Measurements from ENCODE around the gene OR2F1.

Gene OR2F1

GRCh38 chr7:143978585-143978984 is 23.9 kb downstream of the OR2F1 start:
- Mint-ChIP-seq H3K27me3 (peaks cover 9% of the 10 kb centered on the region), H3K36me3 (ENCODE audit: low read depth) (no peaks in the 10 kb centered on the region), H3K9me3 (no peaks in the 10 kb centered on the region), H3K4me3 (no peak overlapping the region), H3K4me1 (ENCODE audit: low read depth) (no peaks in the 10 kb centered on the region), H3K27ac (no peak overlapping the region)

GRCh38 chr7:143979359-143979758 is 24.7 kb downstream of the OR2F1 start:
- Mint-ChIP-seq H3K27me3 (peaks cover 6% of the 10 kb centered on the region), H3K4me1 (ENCODE audit: low read depth) (no peaks in the 10 kb centered on the region), H3K27ac (no peak overlapping the region), H3K36me3 (ENCODE audit: low read depth) (no peaks in the 10 kb centered on the region), H3K9me3 (no peaks in the 10 kb centered on the region), H3K4me3 (no peak overlapping the region)

DNA sequence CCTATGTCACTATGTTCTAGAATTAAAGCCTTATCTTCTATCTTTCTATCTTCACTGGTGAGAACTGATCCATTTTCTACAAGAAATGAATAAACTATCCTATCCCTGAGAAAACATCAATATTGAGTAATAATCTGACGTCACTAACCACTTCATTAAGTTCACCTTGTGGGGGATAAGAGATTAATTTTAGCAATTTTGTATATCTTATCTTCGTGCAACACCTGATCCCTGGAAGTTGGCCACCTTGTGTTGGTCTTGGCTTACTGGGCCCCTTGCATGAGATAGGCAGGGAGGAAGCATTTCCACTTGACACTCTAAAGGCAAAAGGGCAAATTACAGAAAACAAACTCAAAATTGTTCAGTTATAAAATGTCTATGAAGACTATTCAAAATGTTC is 25.4 kb downstream of the OR2F1 start:
- Mint-ChIP-seq H3K4me3 (no peak overlapping the region), H3K27me3 (no peaks in the 10 kb centered on the region), H3K27ac (no peak overlapping the region), H3K36me3 (ENCODE audit: low read depth) (no peaks in the 10 kb centered on the region), H3K9me3 (no peaks in the 10 kb centered on the region), H3K4me1 (ENCODE audit: low read depth) (no peaks in the 10 kb centered on the region)

GRCh38 chr7:143980746-143981510 is 26.3 kb downstream of the OR2F1 start:
- Mint-ChIP-seq H3K27me3 (no peaks in the 10 kb centered on the region), H3K9me3 (no peaks in the 10 kb centered on the region), H3K4me1 (ENCODE audit: low read depth) (no peaks in the 10 kb centered on the region), H3K36me3 (ENCODE audit: low read depth) (no peaks in the 10 kb centered on the region), H3K27ac (no peak overlapping the region), H3K4me3 (no peak overlapping the region)

DNA sequence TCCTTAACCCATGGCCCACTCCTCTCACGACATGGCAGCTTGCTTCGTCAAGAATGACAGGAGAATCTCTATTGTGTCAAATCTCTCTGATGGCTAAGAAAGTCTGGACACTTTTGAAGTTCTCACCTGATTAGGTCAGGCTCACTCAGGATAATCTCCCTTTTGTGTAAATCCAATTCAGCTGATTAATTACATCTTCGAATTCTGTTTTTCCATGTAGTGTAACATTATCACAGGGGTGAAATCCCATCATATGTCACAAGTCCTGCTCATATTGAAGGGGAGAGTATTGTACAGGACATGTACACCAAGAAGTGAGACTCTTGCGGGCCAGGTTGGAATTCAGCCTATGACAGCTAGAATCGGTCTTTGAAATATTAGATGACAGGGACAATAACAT is 29.3 kb downstream of the OR2F1 start:
- Mint-ChIP-seq H3K27me3 (no peaks in the 10 kb centered on the region), H3K36me3 (ENCODE audit: low read depth) (no peaks in the 10 kb centered on the region), H3K4me1 (ENCODE audit: low read depth) (no peaks in the 10 kb centered on the region), H3K4me3 (no peak overlapping the region), H3K9me3 (no peaks in the 10 kb centered on the region), H3K27ac (no peak overlapping the region)

DNA sequence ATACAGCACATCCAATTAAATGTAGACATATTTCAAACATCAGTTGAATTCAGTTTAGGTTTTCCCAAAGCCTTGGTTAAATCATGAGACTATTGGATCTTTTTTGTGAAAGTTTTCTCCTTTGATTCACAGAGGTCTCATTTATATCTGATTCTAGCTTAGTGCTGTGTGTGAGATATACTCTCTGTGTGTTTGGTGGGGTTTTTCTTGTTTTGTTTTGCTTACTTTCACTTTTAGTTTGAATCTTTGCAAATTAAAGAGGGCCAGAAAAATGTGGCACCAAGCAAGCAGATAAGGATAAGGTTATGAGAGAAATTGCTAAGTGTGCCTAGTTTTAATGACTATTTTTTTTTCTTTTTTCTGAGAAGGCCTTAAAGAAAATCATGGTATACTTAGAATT is 32.9 kb downstream of the OR2F1 start:
- Mint-ChIP-seq H3K27me3 (peaks cover under 1% of the 10 kb centered on the region), H3K4me1 (ENCODE audit: low read depth) (no peaks in the 10 kb centered on the region), H3K4me3 (no peak overlapping the region), H3K9me3 (peaks cover 11% of the 10 kb centered on the region), H3K36me3 (ENCODE audit: low read depth) (no peaks in the 10 kb centered on the region), H3K27ac (no peak overlapping the region)

- Mint-ChIP-seq H3K4me3 (no peak overlapping the region), H3K9me3 (peaks cover 11% of the 10 kb centered on the region), H3K4me1 (ENCODE audit: low read depth) (no peaks in the 10 kb centered on the region), H3K27ac (no peak overlapping the region), H3K36me3 (ENCODE audit: low read depth) (no peaks in the 10 kb centered on the region), H3K27me3 (peaks cover 4% of the 10 kb centered on the region)
Measured at GRCh38 chr7:143988976-143989745, 34.5 kb downstream of the OR2F1 start.

DNA sequence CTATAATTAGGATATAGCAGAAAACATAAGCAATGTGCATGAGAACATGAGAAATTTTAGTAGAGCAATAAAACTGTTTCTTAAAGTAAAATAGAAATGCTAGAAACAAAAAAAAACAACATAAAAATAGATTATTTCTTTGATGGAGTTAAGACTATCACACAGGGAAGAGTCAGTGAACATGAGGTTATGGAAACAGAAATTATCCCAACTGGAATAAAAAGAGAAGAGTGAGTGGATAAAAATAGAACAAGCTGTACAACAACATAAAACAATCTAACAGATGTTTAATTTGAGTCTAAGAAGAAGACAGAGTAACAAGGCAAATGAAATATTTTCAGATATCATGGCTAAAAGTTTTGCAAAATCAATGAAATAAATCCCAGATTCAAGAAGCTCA is 38.0 kb downstream of the OR2F1 start:
- Mint-ChIP-seq H3K4me1 (ENCODE audit: low read depth) (no peaks in the 10 kb centered on the region), H3K36me3 (ENCODE audit: low read depth) (no peaks in the 10 kb centered on the region), H3K27ac (no peak overlapping the region), H3K27me3 (peaks cover 4% of the 10 kb centered on the region), H3K4me3 (no peak overlapping the region), H3K9me3 (peaks cover 11% of the 10 kb centered on the region)

GRCh38 chr7:143993924-143994323 is 39.3 kb downstream of the OR2F1 start:
- Mint-ChIP-seq H3K4me3 (no peak overlapping the region), H3K4me1 (ENCODE audit: low read depth) (no peaks in the 10 kb centered on the region), H3K9me3 (peaks cover 11% of the 10 kb centered on the region), H3K36me3 (ENCODE audit: low read depth) (no peaks in the 10 kb centered on the region), H3K27me3 (peaks cover 4% of the 10 kb centered on the region), H3K27ac (no peak overlapping the region)

DNA sequence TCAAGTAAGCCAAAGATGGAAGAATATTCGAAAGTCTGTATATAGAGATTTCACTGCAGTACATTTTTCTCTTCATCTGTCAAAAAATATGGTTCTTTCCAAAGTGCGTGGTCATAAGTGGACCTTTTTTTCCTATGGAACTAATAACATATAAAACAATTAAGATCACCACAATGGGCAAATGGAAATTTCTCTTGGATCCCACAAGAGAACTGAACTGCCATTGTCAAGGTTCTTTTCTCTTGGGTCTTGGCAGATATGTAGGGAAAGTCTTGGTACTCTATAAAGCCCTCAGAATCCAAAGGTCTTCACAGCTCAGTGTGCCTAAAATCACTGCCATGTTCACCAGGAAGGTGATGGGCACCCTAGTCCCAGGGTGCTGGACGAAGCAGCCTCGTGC is 45.4 kb downstream of the OR2F1 start, which contains the start of gene OR6B1:
OR6B1 (plus strand) TSS at position 301 of the 400 bp plus-strand sequence. CDS start 3,677 bp downstream, outside the sequence.
- H3K27ac Mint-ChIP-seq, result no peak within 1 kb of the TSS
- no peaks in the 10 kb centered on the region for H3K9me3 Mint-ChIP-seq
- peaks cover 9% of the 10 kb centered on the region for H3K27me3 Mint-ChIP-seq
- H3K4me3 Mint-ChIP-seq, result no peak within 1 kb of the TSS
- H3K4me1 Mint-ChIP-seq (ENCODE audit: low read depth), result no peaks in the 10 kb centered on the region
- no peaks in the 10 kb centered on the region for H3K36me3 Mint-ChIP-seq (ENCODE audit: low read depth)

- no peaks in the 10 kb centered on the region for H3K9me3 Mint-ChIP-seq
- no peaks in the 10 kb centered on the region for H3K4me1 Mint-ChIP-seq (ENCODE audit: low read depth)
- H3K36me3 Mint-ChIP-seq (ENCODE audit: low read depth), result no peaks in the 10 kb centered on the region
- no peak overlapping the region for H3K27ac Mint-ChIP-seq
- H3K27me3 Mint-ChIP-seq, result peaks cover 18% of the 10 kb centered on the region
- H3K4me3 Mint-ChIP-seq, result no peak overlapping the region
Measured at GRCh38 chr7:144001543-144001942, 46.9 kb downstream of the OR2F1 start.

DNA sequence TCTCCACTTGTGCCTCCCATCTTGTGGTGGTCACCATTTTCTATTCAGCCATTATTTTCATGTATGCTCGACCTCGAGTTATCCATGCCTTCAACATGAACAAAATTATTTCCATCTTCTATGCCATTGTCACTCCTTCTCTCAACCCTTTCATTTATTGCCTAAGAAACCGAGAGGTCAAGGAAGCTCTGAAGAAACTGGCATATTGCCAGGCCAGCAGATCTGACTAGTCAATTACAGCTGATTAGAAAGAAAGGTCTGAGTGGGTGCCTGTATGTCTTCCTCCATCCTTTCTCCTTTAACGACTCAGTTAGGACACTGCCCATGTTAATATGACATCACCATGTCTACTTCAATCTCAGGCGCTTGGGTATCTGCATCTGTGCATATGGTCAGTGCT is 50.1 kb downstream of the OR2F1 start:
- H3K9me3 Mint-ChIP-seq, result peaks cover 14% of the 10 kb centered on the region
- H3K4me3 Mint-ChIP-seq, result no peak overlapping the region
- no peaks in the 10 kb centered on the region for H3K4me1 Mint-ChIP-seq (ENCODE audit: low read depth)
- no peaks in the 10 kb centered on the region for H3K36me3 Mint-ChIP-seq (ENCODE audit: low read depth)
- H3K27ac Mint-ChIP-seq, result no peak overlapping the region
- H3K27me3 Mint-ChIP-seq, result peaks cover 25% of the 10 kb centered on the region

DNA sequence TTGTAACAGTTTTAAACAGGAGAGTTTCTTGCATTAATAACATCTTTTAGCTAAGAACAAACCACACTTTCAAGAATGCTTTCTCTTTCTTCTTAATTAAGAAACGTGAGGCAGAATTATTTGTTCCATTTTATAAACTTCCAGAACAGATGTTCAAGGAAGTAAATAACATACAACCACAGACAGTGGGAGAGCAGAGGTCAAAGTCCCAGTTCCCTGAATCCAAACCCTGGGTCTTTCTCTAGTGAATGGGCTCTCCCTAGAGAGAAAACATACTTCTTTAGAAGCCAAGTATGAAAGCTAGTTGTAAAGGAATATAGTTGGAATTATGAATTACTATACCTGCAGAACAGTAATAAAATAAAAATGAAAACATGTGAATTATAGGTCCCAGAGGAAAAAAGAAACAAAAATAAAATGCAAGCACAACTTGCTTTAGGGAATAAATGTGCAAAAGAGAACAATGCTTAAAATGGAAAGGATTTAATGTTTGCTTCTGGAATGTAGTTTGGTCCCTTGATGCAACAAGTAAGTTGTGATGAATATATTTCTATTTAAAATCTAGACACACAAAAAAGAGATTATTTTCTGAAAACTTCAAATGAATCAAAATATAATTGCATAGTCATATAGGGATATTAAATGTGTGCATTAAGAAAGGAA is 51.5 kb downstream of the OR2F1 start:
- Mint-ChIP-seq H3K4me3 (no peak overlapping the region), H3K9me3 (peaks cover 18% of the 10 kb centered on the region), H3K4me1 (ENCODE audit: low read depth) (no peaks in the 10 kb centered on the region), H3K27me3 (peaks cover 22% of the 10 kb centered on the region), H3K36me3 (ENCODE audit: low read depth) (no peaks in the 10 kb centered on the region), H3K27ac (no peak overlapping the region)

GRCh38 chr7:144006692-144007042 is 52.0 kb downstream of the OR2F1 start:
- Mint-ChIP-seq H3K27me3 (peaks cover 22% of the 10 kb centered on the region), H3K27ac (no peak overlapping the region), H3K9me3 (peaks cover 18% of the 10 kb centered on the region), H3K36me3 (ENCODE audit: low read depth) (no peaks in the 10 kb centered on the region), H3K4me3 (no peak overlapping the region), H3K4me1 (ENCODE audit: low read depth) (no peaks in the 10 kb centered on the region)

DNA sequence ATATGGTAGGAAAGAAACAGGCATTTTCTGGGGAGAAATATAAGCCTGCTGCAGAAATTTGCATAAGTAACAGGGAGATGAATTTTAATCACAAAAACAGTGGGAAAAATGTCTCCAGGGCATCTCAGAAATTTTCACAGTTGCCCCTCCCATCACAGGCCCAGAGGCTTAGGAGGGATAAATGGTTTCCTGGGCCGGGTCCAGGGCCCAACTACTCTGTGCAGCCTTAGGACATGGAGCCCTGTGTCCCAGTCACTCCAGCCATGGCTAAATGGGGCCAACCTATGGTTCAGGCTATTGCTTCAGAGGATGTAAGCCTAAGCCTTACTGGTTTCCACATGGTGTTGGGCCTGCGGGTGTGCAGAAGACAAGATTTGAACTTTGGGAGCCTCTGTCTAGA is 54.7 kb downstream of the OR2F1 start:
- H3K36me3 Mint-ChIP-seq (ENCODE audit: low read depth), result no peaks in the 10 kb centered on the region
- H3K4me3 Mint-ChIP-seq, result no peak overlapping the region
- peaks cover 18% of the 10 kb centered on the region for H3K9me3 Mint-ChIP-seq
- no peaks in the 10 kb centered on the region for H3K4me1 Mint-ChIP-seq (ENCODE audit: low read depth)
- H3K27ac Mint-ChIP-seq, result no peak overlapping the region
- H3K27me3 Mint-ChIP-seq, result peaks cover 18% of the 10 kb centered on the region
